Measurements from ENCODE around the gene KLHL13. TPM values are rescaled to one million over a fixed set of nuclear protein-coding genes. Genes with fewer than 3 reads are reported as not detected.
"Not testable (repeated sequence)": the region's sequence is repeated elsewhere in the genome, so short reads cannot be mapped to it uniquely, and the experiment has no call there.

KLHL13 gene
- total and polyA plus RNA-seq, 5 donors from 2014 or later = 0.25 to 0.61 (median 0.27) TPM; not detected in 1

DNA sequence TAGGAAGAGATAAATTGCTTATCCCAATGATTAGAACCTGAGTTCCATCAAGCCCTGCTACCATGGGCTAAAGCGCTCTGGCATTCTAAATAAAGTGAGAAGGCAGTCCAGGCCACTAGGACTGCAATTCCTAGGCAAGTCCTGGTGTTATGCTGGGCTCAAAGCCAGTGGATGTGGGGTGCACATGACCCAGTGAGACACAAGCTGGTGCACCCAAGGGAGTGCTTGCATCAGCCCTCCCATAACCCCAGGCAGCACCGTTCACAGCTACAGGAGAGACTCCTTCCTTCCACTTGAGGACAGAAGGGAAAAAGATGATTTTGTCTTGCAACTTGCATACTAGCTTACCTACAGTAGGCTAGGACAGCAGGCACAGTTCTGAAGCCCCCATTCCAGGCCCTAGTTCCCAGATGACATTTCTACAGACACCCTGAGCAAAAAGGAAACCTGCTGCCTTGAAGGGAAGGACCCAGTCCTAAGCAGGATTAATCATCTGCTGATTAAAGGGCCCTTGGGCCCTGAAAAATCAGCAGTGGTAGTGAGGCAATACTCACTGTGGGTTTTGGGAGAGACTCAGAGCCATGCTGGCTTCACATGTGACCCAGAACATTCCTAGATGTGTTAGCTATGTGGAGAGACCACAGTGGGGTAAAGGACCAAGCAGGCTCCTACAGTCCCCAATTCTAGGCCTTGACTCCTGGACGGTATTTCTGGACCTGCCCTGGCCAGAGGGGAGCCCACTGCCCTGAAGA, 77.8 kb downstream of the KLHL13 start:
- H3K36me3 Mint-ChIP-seq = no peaks in the 10 kb centered on the region
- no peak overlapping the region for H3K4me3 ChIP-seq (ENCODE audit: low read depth, low read length)
- no peak overlapping the region for H3K4me3 Mint-ChIP-seq

GRCh38 chrX:118026631-118027030, 90.0 kb downstream of the KLHL13 start:
- H3K9me3 ChIP-seq (ENCODE audit: control insufficient read depth in 2 of 2, low read length in 2 of 2) = no peaks in the 10 kb centered on the region
- no peak for ATAC-seq (ENCODE audit: low read depth in 2 of 2)
- no peaks in the 10 kb centered on the region for H3K36me3 ChIP-seq (ENCODE audit: control insufficient read depth, insufficient read depth, low read length)
- H3K4me1 Mint-ChIP-seq = no peaks in the 10 kb centered on the region
- no peaks in the 10 kb centered on the region for H3K27me3 ChIP-seq (ENCODE audit: control insufficient read depth, insufficient read depth, low read length)
- H3K4me1 ChIP-seq (ENCODE audit: control insufficient read depth, insufficient read depth, low read length, poor library complexity, severe bottlenecking) = no peaks in the 10 kb centered on the region
- no peak overlapping the region for H3K4me3 Mint-ChIP-seq
- H3K27ac ChIP-seq (ENCODE audit: insufficient read depth, low read length, poor library complexity, severe bottlenecking) = no peak overlapping the region
- H3K9me3 Mint-ChIP-seq = peaks cover 0 to 6% (median 2%) of the 10 kb centered on the region in 7 donors
- H3K27me3 Mint-ChIP-seq = no peaks in the 10 kb centered on the region
- H3K4me3 ChIP-seq (ENCODE audit: low read depth, low read length) = no peak overlapping the region
- H3K36me3 Mint-ChIP-seq = no peaks in the 10 kb centered on the region
- H3K27ac Mint-ChIP-seq = no peak overlapping the region
- DNase-seq = no peak

More for the DNA sequence above, 77.8 kb downstream of the KLHL13 start:
- no peak overlapping the region for H3K27ac ChIP-seq (ENCODE audit: insufficient read depth, low read length, poor library complexity, severe bottlenecking)
- H3K27me3 ChIP-seq (ENCODE audit: control insufficient read depth, insufficient read depth, low read length) = no peaks in the 10 kb centered on the region
- H3K36me3 ChIP-seq (ENCODE audit: control insufficient read depth, insufficient read depth, low read length) = no peaks in the 10 kb centered on the region
- Mint-ChIP-seq H3K9me3 (peaks cover 0 to 7% (median 4%) of the 10 kb centered on the region in 7 donors), H3K27me3 (no peaks in the 10 kb centered on the region), H3K27ac (no peak overlapping the region), H3K4me1 (no peaks in the 10 kb centered on the region)
- H3K9me3 ChIP-seq (ENCODE audit: control insufficient read depth in 2 of 2, low read length in 2 of 2) = peaks cover 0 to 2% of the 10 kb centered on the region in 2 experiments
- ATAC-seq (ENCODE audit: low read depth in 2 of 2) (no peak), DNase-seq (no peak)
- H3K4me1 ChIP-seq (ENCODE audit: control insufficient read depth, insufficient read depth, low read length, poor library complexity, severe bottlenecking) = no peaks in the 10 kb centered on the region

DNA sequence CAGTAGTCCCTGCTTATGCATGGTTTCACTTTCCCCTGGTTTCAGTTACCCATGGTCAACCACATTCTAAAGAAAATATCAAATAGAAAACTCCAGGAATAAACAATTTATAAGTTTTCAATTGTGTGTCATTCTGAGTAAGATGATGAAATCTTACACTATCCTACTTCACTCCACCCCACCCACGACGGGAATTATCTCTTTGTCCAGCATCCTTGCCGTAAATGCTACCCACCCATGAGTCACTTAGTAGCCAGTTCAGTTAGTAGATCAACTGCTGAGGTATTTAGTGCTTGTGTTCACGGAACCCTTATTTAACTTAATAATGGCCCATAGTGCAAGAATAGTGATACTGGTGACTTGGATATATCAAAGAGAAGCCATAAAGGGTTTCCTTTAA, 91.4 kb downstream of the KLHL13 start:
- Histone ChIP-seq H3K9me3 (ENCODE audit: control insufficient read depth in 2 of 2, low read length in 2 of 2) (no peaks in the 10 kb centered on the region), H3K4me3 (ENCODE audit: low read depth, low read length) (no peak overlapping the region), H3K36me3 (ENCODE audit: control insufficient read depth, insufficient read depth, low read length) (no peaks in the 10 kb centered on the region), H3K27me3 (ENCODE audit: control insufficient read depth, insufficient read depth, low read length) (no peaks in the 10 kb centered on the region), H3K4me1 (ENCODE audit: control insufficient read depth, insufficient read depth, low read length, poor library complexity, severe bottlenecking) (no peaks in the 10 kb centered on the region), H3K27ac (ENCODE audit: insufficient read depth, low read length, poor library complexity, severe bottlenecking) (no peak overlapping the region)
- Mint-ChIP-seq H3K4me1 (no peaks in the 10 kb centered on the region), H3K9me3 (peaks cover 0 to 6% (median 2%) of the 10 kb centered on the region in 7 donors), H3K4me3 (no peak overlapping the region), H3K27ac (peak overlapping the region in 1 of 3 donors; percentile 72), H3K27me3 (no peaks in the 10 kb centered on the region), H3K36me3 (no peaks in the 10 kb centered on the region)
- ATAC-seq (ENCODE audit: low read depth in 2 of 2) = no peak
- DNase-seq = no peak

- ATAC-seq (ENCODE audit: low read depth in 2 of 2) (no peak), DNase-seq (no peak)
- Mint-ChIP-seq H3K9me3 (peaks cover 0 to 6% (median 2%) of the 10 kb centered on the region in 7 donors), H3K27me3 (no peaks in the 10 kb centered on the region), H3K4me3 (no peak overlapping the region), H3K4me1 (no peaks in the 10 kb centered on the region), H3K36me3 (no peaks in the 10 kb centered on the region), H3K27ac (no peak overlapping the region)
- Histone ChIP-seq H3K4me3 (ENCODE audit: low read depth, low read length) (no peak overlapping the region), H3K9me3 (ENCODE audit: control insufficient read depth in 2 of 2, low read length in 2 of 2) (no peaks in the 10 kb centered on the region), H3K36me3 (ENCODE audit: control insufficient read depth, insufficient read depth, low read length) (no peaks in the 10 kb centered on the region), H3K4me1 (ENCODE audit: control insufficient read depth, insufficient read depth, low read length, poor library complexity, severe bottlenecking) (no peaks in the 10 kb centered on the region), H3K27ac (ENCODE audit: insufficient read depth, low read length, poor library complexity, severe bottlenecking) (no peak overlapping the region), H3K27me3 (ENCODE audit: control insufficient read depth, insufficient read depth, low read length) (no peaks in the 10 kb centered on the region)
These were observed 92.1 kb downstream of the KLHL13 start for GRCh38 chrX:118024482-118024881.

DNA sequence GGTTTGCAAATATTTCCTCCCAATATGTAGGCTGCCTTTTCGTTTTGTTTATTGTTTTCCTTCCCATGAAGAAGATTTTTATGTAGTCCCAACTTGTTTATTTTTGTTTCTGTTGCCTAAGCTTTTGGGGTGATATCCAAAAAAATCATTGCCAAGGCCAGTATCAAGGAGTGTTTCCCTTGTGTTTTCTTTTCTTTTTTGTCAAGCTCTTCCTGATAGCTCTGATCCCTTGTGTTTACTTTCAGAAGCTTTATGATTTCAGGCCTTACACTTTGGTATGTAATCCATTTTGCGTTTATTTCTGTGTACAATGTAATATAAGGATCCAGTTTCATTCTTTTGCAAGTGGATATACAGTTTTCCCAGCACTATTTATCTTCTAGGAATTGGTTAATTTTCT, 93.9 kb downstream of the KLHL13 start:
- peaks cover 0 to 10% (median 2%) of the 10 kb centered on the region in 7 donors for H3K9me3 Mint-ChIP-seq
- no peaks in the 10 kb centered on the region for H3K36me3 Mint-ChIP-seq
- Histone ChIP-seq H3K4me1 (ENCODE audit: control insufficient read depth, insufficient read depth, low read length, poor library complexity, severe bottlenecking) (no peaks in the 10 kb centered on the region), H3K36me3 (ENCODE audit: control insufficient read depth, insufficient read depth, low read length) (no peaks in the 10 kb centered on the region), H3K4me3 (ENCODE audit: low read depth, low read length) (no peak overlapping the region), H3K9me3 (ENCODE audit: control insufficient read depth in 2 of 2, low read length in 2 of 2) (no peaks in the 10 kb centered on the region), H3K27ac (ENCODE audit: insufficient read depth, low read length, poor library complexity, severe bottlenecking) (no peak overlapping the region), H3K27me3 (ENCODE audit: control insufficient read depth, insufficient read depth, low read length) (no peaks in the 10 kb centered on the region)
- no peak overlapping the region for H3K4me3 Mint-ChIP-seq
- ATAC-seq (ENCODE audit: low read depth in 2 of 2) (no peak), DNase-seq (no peak)
- H3K27ac Mint-ChIP-seq = no peak overlapping the region
- H3K27me3 Mint-ChIP-seq = no peaks in the 10 kb centered on the region
- H3K4me1 Mint-ChIP-seq = no peaks in the 10 kb centered on the region

DNA sequence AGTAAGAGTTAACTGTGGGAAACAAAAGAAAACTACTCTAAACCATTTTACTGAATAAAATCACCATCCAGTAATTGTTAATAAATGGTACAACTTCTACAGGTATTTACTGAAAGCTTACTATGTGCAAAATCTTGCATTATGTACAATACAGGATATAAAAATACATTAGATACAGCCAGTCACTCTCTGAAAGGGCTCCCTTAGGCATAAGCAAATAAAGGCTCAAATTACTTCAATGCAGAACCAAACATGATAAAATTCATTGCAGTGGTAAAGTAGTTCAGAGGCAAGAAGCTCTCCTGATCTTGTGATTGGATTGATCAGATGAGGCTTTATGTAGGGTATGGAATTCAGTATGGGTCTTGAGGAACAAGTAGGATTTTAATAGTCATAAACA, 100.2 kb downstream of the KLHL13 start:
- no peaks in the 10 kb centered on the region for H3K27me3 Mint-ChIP-seq
- ATAC-seq (ENCODE audit: low read depth in 2 of 2) (no peak), DNase-seq (no peak)
- no peaks in the 10 kb centered on the region for H3K36me3 Mint-ChIP-seq
- H3K4me1 Mint-ChIP-seq = no peaks in the 10 kb centered on the region
- H3K4me3 ChIP-seq (ENCODE audit: low read depth, low read length) = no peak overlapping the region
- H3K27me3 ChIP-seq (ENCODE audit: control insufficient read depth, insufficient read depth, low read length) = no peaks in the 10 kb centered on the region
- no peaks in the 10 kb centered on the region for H3K4me1 ChIP-seq (ENCODE audit: control insufficient read depth, insufficient read depth, low read length, poor library complexity, severe bottlenecking)
- no peak overlapping the region for H3K27ac Mint-ChIP-seq
- no peaks in the 10 kb centered on the region for H3K36me3 ChIP-seq (ENCODE audit: control insufficient read depth, insufficient read depth, low read length)
- H3K9me3 ChIP-seq (ENCODE audit: control insufficient read depth in 2 of 2, low read length in 2 of 2) = no peaks in the 10 kb centered on the region
- peaks cover 0 to 10% (median 5%) of the 10 kb centered on the region in 7 donors for H3K9me3 Mint-ChIP-seq
- no peak overlapping the region for H3K27ac ChIP-seq (ENCODE audit: insufficient read depth, low read length, poor library complexity, severe bottlenecking)
- H3K4me3 Mint-ChIP-seq = no peak overlapping the region

DNA sequence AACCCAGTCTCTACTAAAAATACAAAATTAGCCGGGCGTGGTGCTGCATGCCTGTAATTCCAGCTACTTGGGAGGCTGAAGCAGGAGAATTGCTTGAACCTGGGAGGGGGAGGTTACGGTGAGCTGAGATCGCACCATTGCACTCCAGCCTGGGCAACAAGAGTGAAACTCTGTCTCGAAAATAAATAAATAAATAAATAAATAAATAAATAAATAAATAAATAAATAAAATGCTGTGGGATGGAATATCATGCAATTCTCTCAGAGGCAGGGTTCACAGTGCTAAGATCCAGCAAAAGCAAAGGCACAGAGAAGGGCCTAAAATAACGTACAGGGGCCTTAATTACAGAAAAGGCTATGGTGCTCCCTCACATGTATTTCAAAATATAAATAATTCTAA, 114.2 kb downstream of the KLHL13 start:
- ATAC-seq (ENCODE audit: low read depth in 2 of 2); H3K36me3 ChIP-seq (ENCODE audit: control insufficient read depth, insufficient read depth, low read length); H3K4me3 ChIP-seq (ENCODE audit: low read depth, low read length); H3K27me3 ChIP-seq (ENCODE audit: control insufficient read depth, insufficient read depth, low read length); H3K4me3 Mint-ChIP-seq; H3K27ac Mint-ChIP-seq; H3K27me3 Mint-ChIP-seq; H3K36me3 Mint-ChIP-seq; H3K4me1 ChIP-seq (ENCODE audit: control insufficient read depth, insufficient read depth, low read length, poor library complexity, severe bottlenecking); DNase-seq; H3K9me3 ChIP-seq (ENCODE audit: control insufficient read depth in 2 of 2, low read length in 2 of 2); H3K27ac ChIP-seq (ENCODE audit: insufficient read depth, low read length, poor library complexity, severe bottlenecking); H3K4me1 Mint-ChIP-seq; H3K9me3 Mint-ChIP-seq: not testable (repeated sequence)

DNA sequence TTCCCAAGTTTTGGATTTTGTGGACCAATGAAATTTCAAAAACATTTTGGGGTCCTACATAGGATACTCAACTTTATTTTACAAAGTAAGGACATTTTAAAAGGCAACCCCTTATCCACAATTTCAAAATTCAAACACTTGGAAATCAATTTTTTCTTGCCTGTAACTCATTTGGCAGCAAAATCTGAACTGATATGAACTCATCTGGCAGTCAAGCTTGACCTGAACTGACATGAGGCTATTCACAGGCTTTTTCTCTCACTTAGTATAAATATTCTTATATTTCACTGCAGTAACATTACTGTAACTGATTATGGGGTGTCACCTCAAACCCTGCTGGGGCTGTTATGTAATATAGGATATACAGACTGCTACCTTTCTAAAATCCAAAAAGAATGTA, 116.1 kb downstream of the KLHL13 start:
- Mint-ChIP-seq H3K36me3 (no peaks in the 10 kb centered on the region), H3K4me1 (no peaks in the 10 kb centered on the region), H3K27ac (no peak overlapping the region), H3K9me3 (peaks cover 0 to 5% (median 0%) of the 10 kb centered on the region in 7 donors), H3K27me3 (no peaks in the 10 kb centered on the region), H3K4me3 (no peak overlapping the region)
- no peaks in the 10 kb centered on the region for H3K4me1 ChIP-seq (ENCODE audit: control insufficient read depth, insufficient read depth, low read length, poor library complexity, severe bottlenecking)
- H3K27me3 ChIP-seq (ENCODE audit: control insufficient read depth, insufficient read depth, low read length) = no peaks in the 10 kb centered on the region
- DNase-seq = no peak
- H3K4me3 ChIP-seq (ENCODE audit: low read depth, low read length) = no peak overlapping the region
- no peak for ATAC-seq (ENCODE audit: low read depth in 2 of 2)
- no peaks in the 10 kb centered on the region for H3K9me3 ChIP-seq (ENCODE audit: control insufficient read depth in 2 of 2, low read length in 2 of 2)
- no peaks in the 10 kb centered on the region for H3K36me3 ChIP-seq (ENCODE audit: control insufficient read depth, insufficient read depth, low read length)
- no peak overlapping the region for H3K27ac ChIP-seq (ENCODE audit: insufficient read depth, low read length, poor library complexity, severe bottlenecking)

Data from CD4-positive, CD25-positive, alpha-beta regulatory T cell (primary cell).